Astrocyte (in vitro differentiated cells and primary cell): ENCODE measurements around the gene SCUBE1. TPM values are rescaled to one million over a fixed set of nuclear protein-coding genes. Genes with fewer than 3 reads are reported as not detected.

Source experiments
- DNase-seq: peaks from one replicate; pipeline ENCODE4 v3.0.0-alpha.2; 2010; ENCODE audit warnings: low read depth
- FAIRE-seq: peaks from 2 replicates; lab custom pipeline; 2011; peaks lifted over from hg19 to GRCh38; lab: Jason Lieb, UNC
- H2AFZ ChIP-seq: 2 replicates; pipeline ENCODE4 v1.6.0; 2012; ENCODE audit warnings: low read depth, low read length, inconsistent platforms
- H3K27ac ChIP-seq: 2 replicates; pipeline ENCODE4 v1.5.1; 2011; ENCODE audit warnings: low read depth, low read length, inconsistent platforms
- H3K27me3 ChIP-seq: 2 replicates; pipeline ENCODE4 v1.6.0; 2011; ENCODE audit warnings: low read length, inconsistent platforms; ENCODE audit not compliant: insufficient read depth
- H3K36me3 ChIP-seq: 2 replicates; pipeline ENCODE4 v1.5.1; 2011; ENCODE audit warnings: low read length, inconsistent platforms; ENCODE audit not compliant: insufficient read depth
- H3K4me1 ChIP-seq: 2 replicates; pipeline ENCODE4 v1.5.1; 2011; ENCODE audit warnings: low read length, inconsistent platforms; ENCODE audit not compliant: insufficient read depth
- H3K4me2 ChIP-seq: 2 replicates; pipeline ENCODE4 v1.6.0; 2012; ENCODE audit warnings: low read length, inconsistent platforms
- H3K4me3 ChIP-seq: 2 replicates; pipeline ENCODE4 v1.5.1; 2011; ENCODE audit warnings: low read depth, mild to moderate bottlenecking, low read length, inconsistent platforms; ENCODE audit not compliant: insufficient read depth
- H3K79me2 ChIP-seq: 2 replicates; pipeline ENCODE4 v1.6.0; 2012; ENCODE audit warnings: mild to moderate bottlenecking, low read length, inconsistent platforms; ENCODE audit not compliant: insufficient read depth
- H3K9ac ChIP-seq: 2 replicates; pipeline ENCODE4 v1.6.0; 2012; ENCODE audit warnings: mild to moderate bottlenecking, low read length, inconsistent platforms
- H3K9me3 ChIP-seq: 2 replicates; pipeline ENCODE4 v1.5.1; 2012; ENCODE audit warnings: low read depth, mild to moderate bottlenecking, low read length, inconsistent platforms; ENCODE audit not compliant: insufficient read depth
- H4K20me1 ChIP-seq: 2 replicates; pipeline ENCODE4 v1.6.0; 2012; ENCODE audit warnings: low read length, inconsistent platforms; ENCODE audit not compliant: insufficient read depth
- H3K27ac Mint-ChIP-seq: one replicate; pipeline ENCODE4 v1.8.0; 2021; ENCODE audit warnings: mild to moderate bottlenecking, mixed read lengths; ENCODE audit not compliant: unreplicated experiment
- H3K27me3 Mint-ChIP-seq: one replicate; pipeline ENCODE4 v1.8.0; 2021; ENCODE audit warnings: low read depth, mixed read lengths; ENCODE audit not compliant: unreplicated experiment
- H3K36me3 Mint-ChIP-seq: one replicate; pipeline ENCODE4 v1.8.0; 2021; ENCODE audit warnings: low read depth, mixed read lengths; ENCODE audit not compliant: unreplicated experiment
- H3K4me1 Mint-ChIP-seq: one replicate; pipeline ENCODE4 v1.8.0; 2021; ENCODE audit warnings: low read depth, mixed read lengths; ENCODE audit not compliant: unreplicated experiment
- H3K4me3 Mint-ChIP-seq: one replicate; pipeline ENCODE4 v1.8.0; 2021; ENCODE audit warnings: mild to moderate bottlenecking, moderate library complexity, mixed read lengths; ENCODE audit not compliant: unreplicated experiment
- H3K9me3 Mint-ChIP-seq: one replicate; pipeline ENCODE4 v1.8.0; 2021; ENCODE audit warnings: mild to moderate bottlenecking, mixed read lengths; ENCODE audit not compliant: unreplicated experiment
- CTCF ChIP-seq: IDR thresholded peaks from 2 replicates; pipeline ENCODE4 v1.5.1; 2011; ENCODE audit warnings: low read depth, mild to moderate bottlenecking, inconsistent platforms, low read length, moderate library complexity; ENCODE audit not compliant: insufficient read depth
- EZH2 ChIP-seq: IDR thresholded peaks from 2 replicates; pipeline ENCODE4 v1.6.1; 2012; ENCODE audit warnings: mild to moderate bottlenecking, low read length, inconsistent platforms; ENCODE audit not compliant: insufficient read depth
- total RNA-seq: library from RNA; stranded (reverse); gene quantifications from 2 replicates; pipeline ENCODE4 v1.2.1, GENCODE V29; 2021

The SCUBE1 gene
- total RNA-seq, 1 donor from 2014 or later, result 0.07 TPM

- Histone ChIP-seq H3K27me3 (peaks cover 3% of the 10 kb centered on the region), H3K27ac (no peak overlapping the region), H2AFZ (no peak overlapping the region), H3K4me3 (no peak overlapping the region), H3K36me3 (no peaks in the 10 kb centered on the region), H3K9ac (no peak overlapping the region), H3K4me2 (no peak overlapping the region), H3K9me3 (no peaks in the 10 kb centered on the region), H3K4me1 (no peaks in the 10 kb centered on the region), H3K79me2 (no peaks in the 10 kb centered on the region), H4K20me1 (no peaks in the 10 kb centered on the region)
- Mint-ChIP-seq H3K4me3 (no peak overlapping the region), H3K36me3 (no peaks in the 10 kb centered on the region), H3K9me3 (no peaks in the 10 kb centered on the region), H3K27ac (no peak overlapping the region), H3K27me3 (peaks cover 66% of the 10 kb centered on the region), H3K4me1 (no peaks in the 10 kb centered on the region)
- no peak for FAIRE-seq
- TF ChIP-seq EZH2 (no peak), CTCF (no peak)
- no peak for DNase-seq
Observed at GRCh38 chr22:43299736-43300135, 43.4 kb downstream of the SCUBE1 start.

- H3K27me3 ChIP-seq, result peaks cover 3% of the 10 kb centered on the region
- Mint-ChIP-seq H3K9me3 (no peaks in the 10 kb centered on the region), H3K27me3 (peaks cover 71% of the 10 kb centered on the region), H3K27ac (no peak overlapping the region), H3K4me1 (peaks cover 5% of the 10 kb centered on the region), H3K36me3 (no peaks in the 10 kb centered on the region), H3K4me3 (no peak overlapping the region)
- H3K79me2 ChIP-seq, result no peaks in the 10 kb centered on the region
- no peaks in the 10 kb centered on the region for H3K9me3 ChIP-seq
- no peak overlapping the region for H3K9ac ChIP-seq
- DNase-seq (no peak), FAIRE-seq (no peak)
- no peak overlapping the region for H3K4me2 ChIP-seq
- H4K20me1 ChIP-seq, result no peaks in the 10 kb centered on the region
- no peak overlapping the region for H3K27ac ChIP-seq
- H2AFZ ChIP-seq, result no peak overlapping the region
- H3K4me3 ChIP-seq, result no peak overlapping the region
- TF ChIP-seq EZH2 (no peak), CTCF (no peak)
- no peaks in the 10 kb centered on the region for H3K36me3 ChIP-seq
- no peaks in the 10 kb centered on the region for H3K4me1 ChIP-seq
Observed at GRCh38 chr22:43298062-43298801, 44.9 kb downstream of the SCUBE1 start.
